Endodermal cell (in vitro differentiated cells): ENCODE data around the gene KLHDC3. TPM values are rescaled to one million over a fixed set of nuclear protein-coding genes. Genes with fewer than 3 reads are reported as not detected.

Source experiments
- DNase-seq: peaks from one replicate; pipeline ENCODE4 v3.0.0-alpha.2; 2017
- H3K27ac ChIP-seq: 2 replicates; pipeline ENCODE4 v1.5.1; 2013; ENCODE audit warnings: mild to moderate bottlenecking, low read depth, low read length, moderate library complexity
- H3K27me3 ChIP-seq: 2 replicates; pipeline ENCODE4 v1.6.1; 2013; ENCODE audit warnings: mild to moderate bottlenecking, low read length, moderate library complexity; ENCODE audit not compliant: insufficient read depth, control insufficient read depth, poor library complexity, severe bottlenecking
- H3K36me3 ChIP-seq: 2 replicates; pipeline ENCODE4 v1.7.0; 2013; ENCODE audit warnings: mild to moderate bottlenecking, low read length, moderate library complexity; ENCODE audit not compliant: control insufficient read depth, insufficient read depth
- H3K4me1 ChIP-seq: one replicate; pipeline ENCODE4 v1.7.0; 2013; ENCODE audit warnings: low read length; ENCODE audit not compliant: control insufficient read depth, insufficient read depth
- H3K4me3 ChIP-seq: 2 replicates; pipeline ENCODE4 v1.5.1; 2013; ENCODE audit warnings: mild to moderate bottlenecking, low read length, moderate library complexity
- H3K9ac ChIP-seq: 2 replicates; pipeline ENCODE4 v1.6.1; 2013; ENCODE audit warnings: mild to moderate bottlenecking, low read length, moderate library complexity; ENCODE audit not compliant: poor library complexity, severe bottlenecking; ENCODE audit errors: extremely low read depth
- H3K9me3 ChIP-seq: 2 replicates; pipeline ENCODE4 v1.6.1; 2013; ENCODE audit warnings: mild to moderate bottlenecking, low read length, moderate library complexity; ENCODE audit not compliant: control insufficient read depth
- H3K27ac Mint-ChIP-seq: 2 replicates; pipeline ENCODE4 v1.8.0; 2020; ENCODE audit warnings: mixed read lengths
- H3K27me3 Mint-ChIP-seq: 2 replicates; pipeline ENCODE4 v1.8.0; 2021; ENCODE audit warnings: mild to moderate bottlenecking, mixed read lengths; ENCODE audit not compliant: insufficient read depth
- H3K36me3 Mint-ChIP-seq: 2 replicates; pipeline ENCODE4 v1.8.0; 2020; ENCODE audit warnings: low read depth, mixed read lengths
- H3K4me1 Mint-ChIP-seq: 2 replicates; pipeline ENCODE4 v1.8.0; 2020; ENCODE audit warnings: mixed read lengths
- H3K4me3 Mint-ChIP-seq: 2 replicates; pipeline ENCODE4 v1.8.0; 2020; ENCODE audit warnings: mild to moderate bottlenecking, moderate library complexity, mixed read lengths
- H3K9me3 Mint-ChIP-seq: 2 replicates; pipeline ENCODE4 v1.8.0; 2020; ENCODE audit warnings: mild to moderate bottlenecking, mixed read lengths
- WGBS, 2 experiments: methylation state at CpG; one replicate each; pipeline versions ENCODE4 v1.1.5 to v1.1.7; 2013; ENCODE audit warnings: missing lambda C conversion rate in 2 of 2, mixed read lengths in 1 of 2; ENCODE audit not compliant: insufficient coverage in 1 of 2, insufficient read length in 1 of 2; 5-methylcytosine and 5-hydroxymethylcytosine counted together
- total RNA-seq, 2 donors: library from RNA; stranded (reverse); fragmentation: NEBNext Ultra II Directional in 1 of 2; extraction: Animal tissue kit (Norgen Biotek cat#: 25700) in 1 of 2; gene quantifications; 2 replicates in 1 of 2; 3 replicates in 1 of 2; pipeline ENCODE4 v1.2.1, GENCODE V29; 2021
- TF ChIP-seq, protein P1 (sequence below): fragments of 200-600 bp; sonication (generic); conservative IDR thresholded peaks from 2 replicates; pipeline ENCODE4 v1.5.0; 2021; ENCODE audit warnings: antibody characterized with exemption, mild to moderate bottlenecking

KLHDC3 gene
- total RNA-seq, 2 donors from 2014 or later: 124 to 135 TPM

DNA sequence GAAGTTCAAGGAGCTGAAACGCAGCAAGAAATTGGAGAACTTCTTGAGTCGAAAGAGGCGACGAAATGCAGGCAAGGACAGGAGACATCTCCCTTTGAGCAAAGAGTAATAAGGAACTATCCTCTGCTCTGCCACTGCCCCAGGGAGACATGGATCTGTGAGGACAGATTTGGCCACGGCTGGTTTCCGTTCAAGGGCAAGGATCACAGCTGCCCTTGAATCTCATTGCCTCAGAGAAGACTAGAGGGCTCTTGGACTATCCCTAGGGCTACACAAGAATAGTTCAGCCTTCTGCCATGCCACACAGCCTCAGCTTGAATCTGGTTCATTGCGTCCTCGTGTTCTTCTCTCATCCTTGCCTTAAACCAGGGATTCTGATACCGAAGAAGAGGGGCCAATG is 15.1 kb downstream of the KLHDC3 start:
- no peaks in the 10 kb centered on the region for H3K27me3 ChIP-seq
- TF ChIP-seq, protein P1, sequence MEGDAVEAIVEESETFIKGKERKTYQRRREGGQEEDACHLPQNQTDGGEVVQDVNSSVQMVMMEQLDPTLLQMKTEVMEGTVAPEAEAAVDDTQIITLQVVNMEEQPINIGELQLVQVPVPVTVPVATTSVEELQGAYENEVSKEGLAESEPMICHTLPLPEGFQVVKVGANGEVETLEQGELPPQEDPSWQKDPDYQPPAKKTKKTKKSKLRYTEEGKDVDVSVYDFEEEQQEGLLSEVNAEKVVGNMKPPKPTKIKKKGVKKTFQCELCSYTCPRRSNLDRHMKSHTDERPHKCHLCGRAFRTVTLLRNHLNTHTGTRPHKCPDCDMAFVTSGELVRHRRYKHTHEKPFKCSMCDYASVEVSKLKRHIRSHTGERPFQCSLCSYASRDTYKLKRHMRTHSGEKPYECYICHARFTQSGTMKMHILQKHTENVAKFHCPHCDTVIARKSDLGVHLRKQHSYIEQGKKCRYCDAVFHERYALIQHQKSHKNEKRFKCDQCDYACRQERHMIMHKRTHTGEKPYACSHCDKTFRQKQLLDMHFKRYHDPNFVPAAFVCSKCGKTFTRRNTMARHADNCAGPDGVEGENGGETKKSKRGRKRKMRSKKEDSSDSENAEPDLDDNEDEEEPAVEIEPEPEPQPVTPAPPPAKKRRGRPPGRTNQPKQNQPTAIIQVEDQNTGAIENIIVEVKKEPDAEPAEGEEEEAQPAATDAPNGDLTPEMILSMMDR: no peak
- peaks cover 79% of the 10 kb centered on the region for H3K36me3 ChIP-seq
- Mint-ChIP-seq H3K27ac (no peak overlapping the region), H3K4me3 (no peak overlapping the region), H3K27me3 (no peaks in the 10 kb centered on the region), H3K4me1 (no peaks in the 10 kb centered on the region), H3K36me3 (peaks cover 82% of the 10 kb centered on the region), H3K9me3 (no peaks in the 10 kb centered on the region)
- H3K4me1 ChIP-seq: no peaks in the 10 kb centered on the region
- H3K9ac ChIP-seq: no peak overlapping the region
- no peak for DNase-seq
- H3K27ac ChIP-seq: no peak overlapping the region
- no peaks in the 10 kb centered on the region for H3K9me3 ChIP-seq
- H3K4me3 ChIP-seq: no peak overlapping the region
- 95 to 97% methylated on average over 9 of the region's 9 CpGs for WGBS, 2 experiments

DNA sequence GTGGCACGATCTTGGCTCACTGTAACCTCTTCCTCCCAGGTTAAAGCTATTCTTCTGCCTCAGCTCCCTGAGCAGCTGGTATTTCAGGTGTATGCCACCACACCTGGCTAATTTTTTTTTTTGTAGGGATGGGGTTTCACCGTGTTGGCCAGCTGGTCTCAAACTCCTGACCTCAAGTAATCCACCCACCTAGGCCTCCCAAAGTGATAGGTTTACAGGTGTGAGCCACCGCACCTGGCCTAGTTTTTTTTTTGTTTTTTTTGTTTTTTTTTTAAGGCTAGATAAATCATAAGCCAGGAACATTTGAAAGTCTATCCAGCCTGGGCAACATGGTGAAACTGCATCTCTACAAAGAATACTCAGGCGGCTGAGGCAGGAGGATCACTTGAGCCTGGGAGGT is 18.3 kb downstream of the KLHDC3 start:
- Histone ChIP-seq H3K4me3 (no peak overlapping the region), H3K9ac (no peak overlapping the region), H3K27me3 (no peaks in the 10 kb centered on the region), H3K27ac (no peak overlapping the region), H3K9me3 (no peaks in the 10 kb centered on the region), H3K4me1 (no peaks in the 10 kb centered on the region), H3K36me3 (peaks cover 68% of the 10 kb centered on the region)
- TF ChIP-seq, protein P1: no peak
- Mint-ChIP-seq H3K4me3 (no peak overlapping the region), H3K27me3 (no peaks in the 10 kb centered on the region), H3K36me3 (peaks cover 84% of the 10 kb centered on the region), H3K4me1 (no peaks in the 10 kb centered on the region), H3K27ac (no peak overlapping the region), H3K9me3 (no peaks in the 10 kb centered on the region)
- no peak for DNase-seq
- 87 to 99% methylated on average over 2 to 4 of the region's 4 CpGs for WGBS, 2 experiments

DNA sequence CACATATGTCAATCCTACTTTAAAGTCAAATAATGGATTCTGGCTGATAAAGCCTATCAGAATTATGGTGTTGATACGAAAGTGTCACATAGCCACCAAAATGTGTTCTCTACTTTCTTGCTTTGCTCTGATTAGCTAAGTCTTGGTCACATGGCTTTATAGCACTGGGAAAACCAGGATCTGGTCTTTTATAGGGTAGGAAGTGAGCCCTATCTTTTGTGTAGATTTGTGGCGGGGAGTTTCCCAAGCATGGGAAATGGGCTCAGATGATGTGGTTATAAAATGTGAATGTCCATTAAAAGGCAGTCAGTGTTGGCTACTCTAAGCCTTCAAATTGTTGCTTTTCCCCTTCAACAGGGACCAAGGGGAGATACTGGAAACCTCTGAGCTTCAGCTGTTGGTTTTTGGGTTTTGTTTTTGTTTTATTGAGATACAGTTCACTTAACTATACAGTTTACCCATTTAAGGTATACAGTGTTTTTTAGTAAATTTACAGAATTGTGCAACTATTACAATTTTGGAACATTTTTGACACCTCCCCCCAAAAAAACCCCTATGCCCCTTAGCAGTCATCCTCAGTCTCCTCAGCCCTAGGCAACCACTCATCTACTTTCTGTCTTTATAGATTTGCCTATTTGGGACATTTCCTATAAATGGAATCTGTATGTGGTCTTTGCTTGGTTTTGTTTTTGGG is 19.6 kb downstream of the KLHDC3 start:
- H3K36me3 Mint-ChIP-seq: peaks cover 85% of the 10 kb centered on the region

More for the DNA sequence above, 19.6 kb downstream of the KLHDC3 start:
- TF ChIP-seq, protein P1: no peak
- Histone ChIP-seq H3K4me3 (no peak overlapping the region), H3K9ac (no peak overlapping the region), H3K27ac (no peak overlapping the region), H3K4me1 (no peaks in the 10 kb centered on the region), H3K9me3 (no peaks in the 10 kb centered on the region), H3K36me3 (peaks cover 70% of the 10 kb centered on the region), H3K27me3 (no peaks in the 10 kb centered on the region)
- WGBS, 2 experiments: 91 to 100% methylated on average over 1 to 2 of the region's 2 CpGs
- peak overlapping the region; percentile 15 for H3K27ac Mint-ChIP-seq
- H3K4me1 Mint-ChIP-seq: no peaks in the 10 kb centered on the region
- no peaks in the 10 kb centered on the region for H3K9me3 Mint-ChIP-seq
- no peak for DNase-seq
- H3K27me3 Mint-ChIP-seq: no peaks in the 10 kb centered on the region
- H3K4me3 Mint-ChIP-seq: no peak overlapping the region
